ENCODE results near the gene NDUFA8. TPM values are rescaled to one million over a fixed set of nuclear protein-coding genes. Genes with fewer than 3 reads are reported as not detected.

NDUFA8 gene
- 28.6 TPM for total RNA-seq

DNA sequence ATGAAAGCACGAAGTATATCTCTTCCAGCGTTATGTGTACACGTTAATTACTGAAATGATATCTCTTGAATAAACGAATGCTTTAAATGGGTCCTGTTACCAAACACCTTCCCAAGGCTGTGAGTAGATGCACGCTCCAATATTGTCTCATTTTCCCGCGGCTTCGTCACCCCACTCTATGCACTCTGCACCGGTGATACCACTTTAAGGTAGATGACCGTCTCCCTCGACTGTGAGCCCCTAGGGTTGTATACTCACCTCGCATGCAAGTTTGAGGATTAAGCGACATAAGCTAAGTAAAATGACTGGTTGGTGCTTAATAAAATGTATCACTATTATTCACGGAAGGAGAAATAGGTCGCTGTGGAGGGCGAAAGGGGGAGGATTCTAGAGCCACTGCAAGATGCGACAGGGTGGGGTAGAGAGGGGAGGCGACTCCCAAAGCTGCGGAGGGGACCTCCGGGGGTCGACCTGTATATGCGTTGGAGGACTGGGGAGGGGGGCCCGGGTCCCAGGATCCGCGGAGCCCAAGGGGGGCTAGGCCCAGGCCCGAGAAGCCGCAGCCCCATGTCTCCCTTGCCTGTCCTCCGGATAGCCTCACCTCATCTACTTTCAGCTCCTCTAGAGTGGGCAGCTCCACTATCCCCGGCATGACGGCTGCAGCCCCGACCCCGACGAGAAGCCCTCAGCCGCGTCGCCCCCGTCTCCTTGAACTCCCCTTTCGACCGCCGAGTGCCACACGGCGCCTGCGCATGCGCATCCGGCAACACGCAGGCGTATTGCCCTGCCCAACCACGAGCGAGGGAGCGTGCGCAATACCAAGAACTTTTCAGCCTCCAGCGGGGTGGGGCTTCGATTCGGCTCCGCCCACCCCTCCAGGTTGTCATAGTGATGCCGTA lies at the start of gene NDUFA8, which contains the start of gene MORN5:
NDUFA8 (minus strand) TSS at position 754 of the 899 bp plus-strand sequence; CDS start at position 652, 102 bp downstream.
MORN5 (plus strand) TSS at position 883 of the 899 bp plus-strand sequence. CDS start 65 bp downstream, outside the sequence.

Other genes with a start within 250 kb of the NDUFA8 start
- 19.0 TPM for gene TTLL11, start 66.5 kb downstream of the NDUFA8 start, total RNA-seq
- 1.4 TPM for gene MORN5, start 129 bp upstream of the NDUFA8 start, total RNA-seq
- 1.9 TPM for gene LHX6, start 69.2 kb upstream of the NDUFA8 start, total RNA-seq
- gene RBM18, start 105.1 kb upstream of the NDUFA8 start, total RNA-seq = 20.3 TPM
- gene MRRF, start 105.1 kb upstream of the NDUFA8 start, total RNA-seq = 35.9 TPM
- gene PTGS1, start 211.2 kb upstream of the NDUFA8 start, total RNA-seq = 3.2 TPM

All from camera-type eye (tissue), 1 donor.